Measurements from ENCODE around the gene KLK3. TPM values are rescaled to one million over a fixed set of nuclear protein-coding genes. Genes with fewer than 3 reads are reported as not detected.

The KLK3 gene
- total and polyA plus RNA-seq, 11 donors = not detected

- Histone ChIP-seq H3K4me1 (no peaks in the 10 kb centered on the region), H3K4me3 (no peak overlapping the region), H3K27me3 (peaks cover 0 to 41% (median 12%) of the 10 kb centered on the region in 9 donors), H3K27ac (no peak overlapping the region), H3K36me3 (no peaks in the 10 kb centered on the region), H3K9me3 (no peaks in the 10 kb centered on the region)
- no peak for DNase-seq
- no peak for ATAC-seq
- TF ChIP-seq POLR2A (IDR thresholded peaks at IDR 0.05) (no peak), CTCF (IDR thresholded peaks at IDR 0.05) (no peak)
- intact Hi-C loops (cut with DNase I) = no loop called here
- 77 to 80% (median 78%) methylated on average over 14 of the region's 14 CpGs for WGBS, 4 donors
Observed at GRCh38 chr19:50827476-50827875, 27.2 kb upstream of the KLK3 start.

- H3K36me3 ChIP-seq = no peaks in the 10 kb centered on the region
- intact Hi-C loops (cut with DNase I) = no loop called here
- DNase-seq = no peak
- peaks cover 0 to 37% (median 6%) of the 10 kb centered on the region in 9 donors for H3K27me3 ChIP-seq
- no peak for TF ChIP-seq POLR2A (IDR thresholded peaks at IDR 0.05)
- TF ChIP-seq CTCF (IDR thresholded peaks at IDR 0.05) = no peak
- 79 to 83% (median 80%) methylated on average over 5 of the region's 5 CpGs for WGBS, 4 donors
- H3K4me1 ChIP-seq = no peaks in the 10 kb centered on the region
- no peak for ATAC-seq
- no peak overlapping the region for H3K27ac ChIP-seq
- no peak overlapping the region for H3K4me3 ChIP-seq
- H3K9me3 ChIP-seq = no peaks in the 10 kb centered on the region
Observed at GRCh38 chr19:50829801-50830200, 24.9 kb upstream of the KLK3 start.

- peaks cover 0 to 5% (median 1%) of the 10 kb centered on the region in 12 donors for H3K4me1 ChIP-seq
- TF ChIP-seq CTCF (IDR thresholded peaks at IDR 0.05) (no peak), POLR2A (IDR thresholded peaks at IDR 0.05) (no peak)
- no peak overlapping the region for H3K4me3 ChIP-seq
- H3K36me3 ChIP-seq = no peaks in the 10 kb centered on the region
- H3K27ac ChIP-seq = no peak overlapping the region
- intact Hi-C loops (cut with DNase I) = no loop called here
- peaks cover 0 to 44% (median 8%) of the 10 kb centered on the region in 9 donors for H3K27me3 ChIP-seq
- ATAC-seq (peak in 1 of 4 donors; percentile 12), DNase-seq (no peak)
- WGBS, 4 donors = 41 to 56% (median 50%) methylated on average over 13 to 17 of the region's 17 CpGs
- no peaks in the 10 kb centered on the region for H3K9me3 ChIP-seq
Observed at GRCh38 chr19:50830266-50831025, 24.3 kb upstream of the KLK3 start.

GRCh38 chr19:50831026-50831396 is 23.7 kb upstream of the KLK3 start:
- TF ChIP-seq POLR2A (IDR thresholded peaks at IDR 0.05) (no peak), CTCF (IDR thresholded peaks at IDR 0.05) (no peak)
- H3K36me3 ChIP-seq = no peaks in the 10 kb centered on the region
- H3K4me1 ChIP-seq = peaks cover 0 to 9% (median 7%) of the 10 kb centered on the region in 12 donors
- H3K9me3 ChIP-seq = no peaks in the 10 kb centered on the region
- intact Hi-C loops (cut with DNase I) = no loop called here
- whole genome bisulfite sequencing, 4 donors = 80 to 86% (median 80%) methylated on average over 7 of the region's 7 CpGs
- ATAC-seq (no peak), DNase-seq (no peak)
- no peak overlapping the region for H3K27ac ChIP-seq
- H3K27me3 ChIP-seq = peaks cover 0 to 46% (median 11%) of the 10 kb centered on the region in 9 donors
- H3K4me3 ChIP-seq = no peak overlapping the region

Measured in heart left ventricle (tissue), 16 donors.